Panc1 (cell line): ENCODE results near the gene CDK8. TPM values are rescaled to one million over a fixed set of nuclear protein-coding genes. Genes with fewer than 3 reads are reported as not detected.

Source experiments
- ATAC-seq: fragments of 200-7000 bp; cut with Tn5 transposase; 2 replicates; pipeline ENCODE4 v1.9.1; 2020; ENCODE audit warnings: mild to moderate bottlenecking, moderate library complexity
- BruUV-seq: library from RNA; stranded (reverse); fragments of 400-500 nt; replicated peaks from 2 replicates; lab custom pipeline; 2021; lab: Mats Ljungman, UMichigan
- CTCF ChIA-PET: fragments of 300-600 bp; sonication (Branson Sonifier 250); formaldehyde crosslinking; loops from one replicate; lab custom pipeline; 2022; ENCODE audit warnings: antibody characterized with exemption; lab: Charles Lee
- POLR2A ChIA-PET: fragments of 300-600 bp; sonication (Branson Sonifier 250); formaldehyde crosslinking; loops from one replicate; lab custom pipeline; 2022; ENCODE audit warnings: antibody characterized with exemption; lab: Charles Lee
- DNase-seq: peaks from one replicate; pipeline ENCODE4 v3.0.0-alpha.2; 2010; ENCODE audit warnings: low read depth, low spot score
- H3K27ac ChIP-seq: 2 replicates; pipeline ENCODE4 v1.5.1; 2011; ENCODE audit warnings: mild to moderate bottlenecking, low read length, inconsistent platforms
- H3K27me3 ChIP-seq: fragments of 200-500 bp; sonication (Bioruptor generic); 2 replicates; pipeline ENCODE4 v1.6.0; 2014; ENCODE audit warnings: low read length, inconsistent platforms; ENCODE audit not compliant: control insufficient read depth, insufficient read depth
- H3K36me3 ChIP-seq: fragments of 200-500 bp; sonication (Bioruptor generic); 2 replicates; pipeline ENCODE4 v1.5.1; 2014; ENCODE audit warnings: inconsistent platforms, mild to moderate bottlenecking, low read length, moderate library complexity; ENCODE audit not compliant: control insufficient read depth, insufficient read depth
- H3K4me1 ChIP-seq: 2 replicates; pipeline ENCODE4 v1.5.1; 2011; ENCODE audit warnings: inconsistent platforms, mild to moderate bottlenecking, low read length, moderate library complexity; ENCODE audit not compliant: control insufficient read depth, insufficient read depth
- H3K4me3 ChIP-seq, 2 experiments: 2 replicates each; pipeline ENCODE4 v1.5.1; 2011 to 2012; ENCODE audit warnings: low read depth in 2 of 2, low read length in 2 of 2, mild to moderate bottlenecking in 2 of 2, inconsistent platforms in 1 of 2, moderate library complexity in 1 of 2
- H3K9me3 ChIP-seq: fragments of 200-500 bp; sonication (Bioruptor generic); 2 replicates; pipeline ENCODE4 v1.5.1; 2014; ENCODE audit warnings: low read depth, mild to moderate bottlenecking, inconsistent platforms, low read length, moderate library complexity; ENCODE audit not compliant: control insufficient read depth, insufficient read depth
- POLR2AphosphoS5 ChIP-seq: IDR thresholded peaks from 2 replicates; pipeline ENCODE4 v1.6.1; 2012; ENCODE audit warnings: mild to moderate bottlenecking, low read depth, low read length, moderate library complexity
- SIN3A ChIP-seq: IDR thresholded peaks from 2 replicates; pipeline ENCODE4 v1.6.1; 2012; ENCODE audit warnings: low read depth, mild to moderate bottlenecking, low read length, moderate library complexity, borderline replicate concordance; ENCODE audit not compliant: insufficient read depth
- TCF7L2 ChIP-seq: IDR thresholded peaks from 2 replicates; pipeline ENCODE4 v1.6.1; 2011; ENCODE audit warnings: mild to moderate bottlenecking, low read depth, low read length, inconsistent platforms
- in situ Hi-C: cut with HindIII; loops from 2 replicates; pipeline ENCODE4 v1.10.0; 2016; ENCODE audit warnings: low sequenced_read_pairs, low pct_unique_long_range_greater_than_20kb
- intact Hi-C: fragments of 100-400 bp; cut with micrococcal nuclease; formaldehyde crosslinking; loops from one replicate; pipeline ENCODE4 v1.10.0; 2022; ENCODE audit not compliant: unreplicated experiment
- total RNA-seq: library from RNA; stranded (reverse); gene quantifications from one replicate; pipeline ENCODE4 v1.2.1, GENCODE V29; 2021; ENCODE audit not compliant: unreplicated experiment
- TF ChIP-seq, protein P1 (sequence below), 2 experiments: IDR thresholded peaks; 2 replicates each; pipeline ENCODE4 v1.6.1; 2011 to 2012; ENCODE audit warnings: low read depth in 2 of 2, control low read depth in 1 of 2, low read length in 1 of 2, mild to moderate bottlenecking in 1 of 2, moderate library complexity in 1 of 2; ENCODE audit not compliant: insufficient read depth in 1 of 2
- TF ChIP-seq, protein P2 (sequence below): fragments of 450-650 bp; IDR thresholded peaks from 2 replicates; pipeline ENCODE4 v1.5.1; 2017; ENCODE audit warnings: mild to moderate bottlenecking

Gene CDK8
- total RNA-seq, 1 experiment from 2014 or later, result 14.9 TPM

DNA sequence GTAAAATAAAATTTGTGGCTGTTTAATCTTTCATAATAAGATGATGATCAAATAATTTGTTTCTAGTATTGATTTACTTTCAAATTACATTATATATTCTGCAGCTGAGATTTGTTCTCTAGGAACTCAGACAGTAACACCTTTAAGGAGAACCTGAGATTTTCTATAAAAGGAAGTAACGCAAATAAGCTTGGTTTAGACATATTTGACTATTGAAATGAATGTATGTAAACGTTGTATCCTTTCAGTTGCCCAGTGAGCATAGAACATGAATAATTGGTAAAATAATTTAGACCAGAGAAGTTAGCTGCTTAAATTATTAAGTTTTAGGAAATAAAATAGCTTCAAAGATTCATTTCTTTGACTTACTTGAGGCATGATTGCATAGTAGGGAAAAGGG lies 3.1 kb downstream of the CDK8 start:
- POLR2A ChIA-PET, result no interaction called here
- in situ Hi-C loops, result no loop called here

DNA sequence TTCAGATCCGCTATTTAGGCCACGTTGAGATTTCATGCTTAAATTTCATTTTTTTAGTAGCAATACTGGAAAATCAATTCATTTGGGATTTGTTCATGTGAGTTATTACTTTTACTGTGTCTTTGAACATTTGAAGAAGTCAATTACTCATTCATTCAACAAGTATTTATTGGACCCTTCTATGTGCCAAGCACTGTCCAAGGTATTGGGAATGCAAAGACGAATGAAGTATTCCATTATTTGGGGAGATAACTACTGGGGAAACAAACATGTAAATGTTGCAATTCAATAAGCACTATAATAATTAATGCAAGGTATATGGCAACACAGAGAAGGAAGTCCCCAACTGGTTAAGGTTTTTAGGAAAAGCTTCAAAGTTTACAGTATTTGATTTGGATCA lies 5.7 kb downstream of the CDK8 start:
- H3K4me1 ChIP-seq, result peaks cover 5% of the 10 kb centered on the region; the same call in 1 of the 2 replicates
- DNase-seq, result no peak
- in situ Hi-C loops (no loop called here), intact Hi-C loops (no loop called here)
- no peaks in the 10 kb centered on the region for H3K9me3 ChIP-seq
- H3K4me3 ChIP-seq, result no peak overlapping the region
- TF ChIP-seq, protein P1, sequence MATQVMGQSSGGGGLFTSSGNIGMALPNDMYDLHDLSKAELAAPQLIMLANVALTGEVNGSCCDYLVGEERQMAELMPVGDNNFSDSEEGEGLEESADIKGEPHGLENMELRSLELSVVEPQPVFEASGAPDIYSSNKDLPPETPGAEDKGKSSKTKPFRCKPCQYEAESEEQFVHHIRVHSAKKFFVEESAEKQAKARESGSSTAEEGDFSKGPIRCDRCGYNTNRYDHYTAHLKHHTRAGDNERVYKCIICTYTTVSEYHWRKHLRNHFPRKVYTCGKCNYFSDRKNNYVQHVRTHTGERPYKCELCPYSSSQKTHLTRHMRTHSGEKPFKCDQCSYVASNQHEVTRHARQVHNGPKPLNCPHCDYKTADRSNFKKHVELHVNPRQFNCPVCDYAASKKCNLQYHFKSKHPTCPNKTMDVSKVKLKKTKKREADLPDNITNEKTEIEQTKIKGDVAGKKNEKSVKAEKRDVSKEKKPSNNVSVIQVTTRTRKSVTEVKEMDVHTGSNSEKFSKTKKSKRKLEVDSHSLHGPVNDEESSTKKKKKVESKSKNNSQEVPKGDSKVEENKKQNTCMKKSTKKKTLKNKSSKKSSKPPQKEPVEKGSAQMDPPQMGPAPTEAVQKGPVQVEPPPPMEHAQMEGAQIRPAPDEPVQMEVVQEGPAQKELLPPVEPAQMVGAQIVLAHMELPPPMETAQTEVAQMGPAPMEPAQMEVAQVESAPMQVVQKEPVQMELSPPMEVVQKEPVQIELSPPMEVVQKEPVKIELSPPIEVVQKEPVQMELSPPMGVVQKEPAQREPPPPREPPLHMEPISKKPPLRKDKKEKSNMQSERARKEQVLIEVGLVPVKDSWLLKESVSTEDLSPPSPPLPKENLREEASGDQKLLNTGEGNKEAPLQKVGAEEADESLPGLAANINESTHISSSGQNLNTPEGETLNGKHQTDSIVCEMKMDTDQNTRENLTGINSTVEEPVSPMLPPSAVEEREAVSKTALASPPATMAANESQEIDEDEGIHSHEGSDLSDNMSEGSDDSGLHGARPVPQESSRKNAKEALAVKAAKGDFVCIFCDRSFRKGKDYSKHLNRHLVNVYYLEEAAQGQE (IDR thresholded peaks at IDR 0.05; ENCODE audit: insufficient read depth in 1 of 2, low read depth in 2 of 2, low read length in 1 of 2), result peak in 1 of 2 experiments; percentile 61; a peak in 2 of 4 replicates
- TF ChIP-seq, protein P2, sequence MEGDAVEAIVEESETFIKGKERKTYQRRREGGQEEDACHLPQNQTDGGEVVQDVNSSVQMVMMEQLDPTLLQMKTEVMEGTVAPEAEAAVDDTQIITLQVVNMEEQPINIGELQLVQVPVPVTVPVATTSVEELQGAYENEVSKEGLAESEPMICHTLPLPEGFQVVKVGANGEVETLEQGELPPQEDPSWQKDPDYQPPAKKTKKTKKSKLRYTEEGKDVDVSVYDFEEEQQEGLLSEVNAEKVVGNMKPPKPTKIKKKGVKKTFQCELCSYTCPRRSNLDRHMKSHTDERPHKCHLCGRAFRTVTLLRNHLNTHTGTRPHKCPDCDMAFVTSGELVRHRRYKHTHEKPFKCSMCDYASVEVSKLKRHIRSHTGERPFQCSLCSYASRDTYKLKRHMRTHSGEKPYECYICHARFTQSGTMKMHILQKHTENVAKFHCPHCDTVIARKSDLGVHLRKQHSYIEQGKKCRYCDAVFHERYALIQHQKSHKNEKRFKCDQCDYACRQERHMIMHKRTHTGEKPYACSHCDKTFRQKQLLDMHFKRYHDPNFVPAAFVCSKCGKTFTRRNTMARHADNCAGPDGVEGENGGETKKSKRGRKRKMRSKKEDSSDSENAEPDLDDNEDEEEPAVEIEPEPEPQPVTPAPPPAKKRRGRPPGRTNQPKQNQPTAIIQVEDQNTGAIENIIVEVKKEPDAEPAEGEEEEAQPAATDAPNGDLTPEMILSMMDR, result no peak
- TF ChIP-seq TCF7L2, result no peak
- no peak for TF ChIP-seq POLR2AphosphoS5
- no peak overlapping the region for H3K27ac ChIP-seq
- no peak for ATAC-seq
- ChIA-PET CTCF (no interaction called here), POLR2A (no interaction called here)
- no peaks in the 10 kb centered on the region for H3K27me3 ChIP-seq
- no TSS peak for BruUV-seq
- no peaks in the 10 kb centered on the region for H3K36me3 ChIP-seq

More for the DNA sequence above, 3.1 kb downstream of the CDK8 start:
- Histone ChIP-seq H3K4me1 (peaks cover 5% of the 10 kb centered on the region; the same call in 1 of the 2 replicates), H3K27me3 (no peaks in the 10 kb centered on the region), H3K4me3 (no peak overlapping the region), H3K9me3 (no peaks in the 10 kb centered on the region), H3K36me3 (no peaks in the 10 kb centered on the region; the same call in 1 of the 2 replicates), H3K27ac (no peak overlapping the region)
- DNase-seq, result no peak
- BruUV-seq, result no TSS peak
- CTCF ChIA-PET, result no interaction called here
- intact Hi-C loops, result no loop called here
- ATAC-seq, result no peak
- TF ChIP-seq, protein P1 (IDR thresholded peaks at IDR 0.05; ENCODE audit: insufficient read depth in 1 of 2, low read depth in 2 of 2, low read length in 1 of 2), result no peak
- TF ChIP-seq TCF7L2 (no peak), SIN3A (no peak), POLR2AphosphoS5 (no peak)
- TF ChIP-seq, protein P2, result no peak
